Measurements from ENCODE around the gene CMA1.

Gene CMA1

DNA sequence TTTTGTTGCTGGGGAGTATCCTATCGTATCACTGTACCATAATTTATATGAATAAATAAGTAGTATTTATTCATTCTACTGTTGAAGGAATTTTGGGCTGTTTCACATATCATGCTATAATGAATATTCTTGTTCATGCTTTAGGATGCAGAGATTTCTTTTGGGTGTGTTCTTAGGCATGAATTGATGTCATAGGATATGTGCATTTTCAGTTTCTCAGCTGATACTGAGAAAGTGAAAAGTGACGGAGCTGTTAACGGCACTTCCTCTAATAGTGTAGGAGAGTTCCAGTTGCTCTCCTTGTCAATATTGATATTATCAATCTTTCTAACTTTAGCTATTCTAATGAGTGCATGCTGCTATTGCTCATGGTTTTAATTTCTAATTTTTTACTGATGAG is 42.3 kb downstream of the CMA1 start:
- DNase-seq (ENCODE audit: insufficient read length, low spot score): no peak
- TF ChIP-seq SPI1 (IDR thresholded peaks at IDR 0.05; ENCODE audit: low read depth, low read length): peak; percentile 31
- TF ChIP-seq PAX5 (IDR thresholded peaks at IDR 0.05; ENCODE audit: insufficient read depth, low read length, severe bottlenecking): no peak
- FAIRE-seq: no peak

DNA sequence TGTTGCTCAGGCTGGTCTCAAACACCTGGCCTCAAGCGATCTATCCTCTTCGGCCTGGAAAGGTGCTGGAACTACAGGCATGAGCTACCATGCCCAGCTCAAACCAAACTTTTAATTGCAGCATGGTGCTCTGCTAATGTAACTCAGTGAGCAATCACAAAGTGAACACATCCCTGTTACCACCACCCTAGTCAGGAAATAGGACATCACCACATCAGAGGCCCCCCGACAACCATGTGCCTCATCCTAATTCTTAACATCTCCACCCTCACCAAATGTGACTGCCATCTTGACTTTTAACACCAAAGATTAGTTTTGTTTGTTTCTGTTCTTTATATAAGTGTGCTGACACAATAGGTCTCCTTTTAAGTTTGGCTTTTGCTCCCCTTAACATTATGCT is 42.7 kb downstream of the CMA1 start:
- DNase-seq (ENCODE audit: insufficient read length, low spot score) (no peak), FAIRE-seq (no peak)
- TF ChIP-seq POLR2A (IDR thresholded peaks at IDR 0.05; ENCODE audit: low read depth, low read length) (no peak), SPI1 (IDR thresholded peaks at IDR 0.05; ENCODE audit: low read depth, low read length) (no peak), PAX5 (IDR thresholded peaks at IDR 0.05; ENCODE audit: insufficient read depth, low read length, severe bottlenecking) (no peak), POU2F2 (IDR thresholded peaks at IDR 0.05; ENCODE audit: low read depth, low read length) (no peak), TAF1 (IDR thresholded peaks at IDR 0.05; ENCODE audit: low read depth, low read length) (no peak), POLR2AphosphoS5 (IDR thresholded peaks at IDR 0.05; ENCODE audit: low read depth, low read length) (no peak)

DNA sequence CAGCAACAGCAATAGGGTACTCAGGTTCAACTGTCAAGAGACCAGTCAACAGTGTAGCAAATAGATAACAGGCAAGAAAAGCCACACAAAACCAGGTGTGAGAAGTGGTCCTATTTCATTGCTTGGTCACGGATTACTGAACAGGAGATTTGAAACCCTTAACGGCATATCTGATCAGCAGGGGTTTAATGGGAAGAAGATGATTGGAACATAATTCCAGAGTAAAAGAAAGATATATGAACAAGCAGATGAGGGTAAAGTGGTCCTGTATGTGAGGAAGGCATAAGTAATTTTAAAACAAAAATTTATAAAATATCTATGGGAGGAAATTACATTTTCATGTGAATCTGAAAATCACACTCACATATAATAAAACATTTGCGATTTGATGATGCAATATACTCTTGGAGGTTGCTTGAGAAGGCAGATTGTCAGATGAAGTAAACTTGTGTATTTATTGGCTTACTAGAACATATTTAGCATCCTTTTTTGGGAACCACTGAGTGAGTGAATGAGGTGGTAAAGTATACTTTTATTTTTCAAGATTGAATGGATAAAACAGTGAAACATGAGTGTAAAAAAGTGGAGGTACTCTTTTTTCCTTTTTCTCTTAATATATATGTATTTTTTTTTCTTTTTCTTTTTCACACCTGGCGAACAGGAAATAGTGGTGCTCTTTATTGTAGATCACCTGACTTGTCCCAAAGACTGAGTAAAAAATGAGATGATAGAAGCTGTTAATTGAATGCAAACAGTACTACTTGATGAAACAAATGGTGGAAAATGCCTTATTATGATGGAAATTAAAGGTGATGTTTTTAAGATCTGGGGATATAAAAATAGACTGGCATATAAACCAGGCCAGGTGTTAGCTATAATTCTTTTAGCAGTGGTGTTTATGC is 43.9 kb downstream of the CMA1 start:
- DNase-seq (ENCODE audit: insufficient read length, low spot score): no peak
- no peak for FAIRE-seq
- TF ChIP-seq TAF1 (IDR thresholded peaks at IDR 0.05; ENCODE audit: low read depth, low read length) (no peak), PAX5 (IDR thresholded peaks at IDR 0.05; ENCODE audit: insufficient read depth, low read length, severe bottlenecking) (no peak), POU2F2 (IDR thresholded peaks at IDR 0.05; ENCODE audit: low read depth, low read length) (no peak), SPI1 (IDR thresholded peaks at IDR 0.05; ENCODE audit: low read depth, low read length) (no peak), POLR2A (IDR thresholded peaks at IDR 0.05; ENCODE audit: low read depth, low read length) (no peak), POLR2AphosphoS5 (IDR thresholded peaks at IDR 0.05; ENCODE audit: low read depth, low read length) (no peak)

- DNase-seq (ENCODE audit: insufficient read length, low spot score): no peak
- no peak for TF ChIP-seq POU2F2 (IDR thresholded peaks at IDR 0.05; ENCODE audit: low read depth, low read length)
- no peak for TF ChIP-seq PAX5 (IDR thresholded peaks at IDR 0.05; ENCODE audit: insufficient read depth, low read length, severe bottlenecking)
- no peak for TF ChIP-seq TAF1 (IDR thresholded peaks at IDR 0.05; ENCODE audit: low read depth, low read length)
- TF ChIP-seq SPI1 (IDR thresholded peaks at IDR 0.05; ENCODE audit: low read depth, low read length): no peak
- no peak for TF ChIP-seq POLR2AphosphoS5 (IDR thresholded peaks at IDR 0.05; ENCODE audit: low read depth, low read length)
- TF ChIP-seq POLR2A (IDR thresholded peaks at IDR 0.05; ENCODE audit: low read depth, low read length): no peak
Observed at GRCh38 chr14:24463017-24463883, 44.8 kb downstream of the CMA1 start.

GRCh38 chr14:24461336-24461735 is 46.7 kb downstream of the CMA1 start:
- no peak for DNase-seq (ENCODE audit: insufficient read length, low spot score)
- FAIRE-seq: no peak
- no peak for TF ChIP-seq SPI1 (IDR thresholded peaks at IDR 0.05; ENCODE audit: low read depth, low read length)
- TF ChIP-seq POU2F2 (IDR thresholded peaks at IDR 0.05; ENCODE audit: low read depth, low read length): no peak
- no peak for TF ChIP-seq PAX5 (IDR thresholded peaks at IDR 0.05; ENCODE audit: insufficient read depth, low read length, severe bottlenecking)
- no peak for TF ChIP-seq POLR2A (IDR thresholded peaks at IDR 0.05; ENCODE audit: low read depth, low read length)
- no peak for TF ChIP-seq POLR2AphosphoS5 (IDR thresholded peaks at IDR 0.05; ENCODE audit: low read depth, low read length)
- no peak for TF ChIP-seq TAF1 (IDR thresholded peaks at IDR 0.05; ENCODE audit: low read depth, low read length)

More at GRCh38 chr14:24463017-24463883, 44.8 kb downstream of the CMA1 start:
- peak; percentile 51 for FAIRE-seq

- TF ChIP-seq POU2F2 (IDR thresholded peaks at IDR 0.05; ENCODE audit: low read depth, low read length) (no peak), TAF1 (IDR thresholded peaks at IDR 0.05; ENCODE audit: low read depth, low read length) (no peak), POLR2AphosphoS5 (IDR thresholded peaks at IDR 0.05; ENCODE audit: low read depth, low read length) (no peak), POLR2A (IDR thresholded peaks at IDR 0.05; ENCODE audit: low read depth, low read length) (no peak), SPI1 (IDR thresholded peaks at IDR 0.05; ENCODE audit: low read depth, low read length) (no peak), PAX5 (IDR thresholded peaks at IDR 0.05; ENCODE audit: insufficient read depth, low read length, severe bottlenecking) (no peak)
- no peak for DNase-seq (ENCODE audit: insufficient read length, low spot score)
- no peak for FAIRE-seq
Observed at GRCh38 chr14:24459331-24459730, 48.7 kb downstream of the CMA1 start.

GRCh38 chr14:24458736-24459135 is 49.3 kb downstream of the CMA1 start:
- no peak for FAIRE-seq

GRCh38 chr14:24456980-24457379 is 51.1 kb downstream of the CMA1 start:
- no peak for TF ChIP-seq POU2F2 (IDR thresholded peaks at IDR 0.05; ENCODE audit: low read depth, low read length)
- FAIRE-seq (no peak), DNase-seq (ENCODE audit: insufficient read length, low spot score) (no peak)

More at GRCh38 chr14:24458736-24459135, 49.3 kb downstream of the CMA1 start:
- no peak for DNase-seq (ENCODE audit: insufficient read length, low spot score)
- TF ChIP-seq PAX5 (IDR thresholded peaks at IDR 0.05; ENCODE audit: insufficient read depth, low read length, severe bottlenecking): no peak
